Stimulated activated naive CD8-positive, alpha-beta T cell treated with anti-CD3 and anti-CD28 coated beads, Interleukin-15, Interleukin-2, amounts not matched to agents 100 U/mL and 50 U/mL, for 24 hours (primary cell): ENCODE results near the gene ERG28.
"Not testable (repeated sequence)": the region's sequence is repeated elsewhere in the genome, so short reads cannot be mapped to it uniquely, and the experiment has no call there.

Experiments
- ATAC-seq: fragments of 150-1000 bp; cut with Tn5 transposase; one replicate; pipeline ENCODE4 v1.10.0; 2021
- DNase-seq: peaks from one replicate; pipeline ENCODE4 v3.0.0; 2021

The ERG28 gene, protein sequence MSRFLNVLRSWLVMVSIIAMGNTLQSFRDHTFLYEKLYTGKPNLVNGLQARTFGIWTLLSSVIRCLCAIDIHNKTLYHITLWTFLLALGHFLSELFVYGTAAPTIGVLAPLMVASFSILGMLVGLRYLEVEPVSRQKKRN

DNA sequence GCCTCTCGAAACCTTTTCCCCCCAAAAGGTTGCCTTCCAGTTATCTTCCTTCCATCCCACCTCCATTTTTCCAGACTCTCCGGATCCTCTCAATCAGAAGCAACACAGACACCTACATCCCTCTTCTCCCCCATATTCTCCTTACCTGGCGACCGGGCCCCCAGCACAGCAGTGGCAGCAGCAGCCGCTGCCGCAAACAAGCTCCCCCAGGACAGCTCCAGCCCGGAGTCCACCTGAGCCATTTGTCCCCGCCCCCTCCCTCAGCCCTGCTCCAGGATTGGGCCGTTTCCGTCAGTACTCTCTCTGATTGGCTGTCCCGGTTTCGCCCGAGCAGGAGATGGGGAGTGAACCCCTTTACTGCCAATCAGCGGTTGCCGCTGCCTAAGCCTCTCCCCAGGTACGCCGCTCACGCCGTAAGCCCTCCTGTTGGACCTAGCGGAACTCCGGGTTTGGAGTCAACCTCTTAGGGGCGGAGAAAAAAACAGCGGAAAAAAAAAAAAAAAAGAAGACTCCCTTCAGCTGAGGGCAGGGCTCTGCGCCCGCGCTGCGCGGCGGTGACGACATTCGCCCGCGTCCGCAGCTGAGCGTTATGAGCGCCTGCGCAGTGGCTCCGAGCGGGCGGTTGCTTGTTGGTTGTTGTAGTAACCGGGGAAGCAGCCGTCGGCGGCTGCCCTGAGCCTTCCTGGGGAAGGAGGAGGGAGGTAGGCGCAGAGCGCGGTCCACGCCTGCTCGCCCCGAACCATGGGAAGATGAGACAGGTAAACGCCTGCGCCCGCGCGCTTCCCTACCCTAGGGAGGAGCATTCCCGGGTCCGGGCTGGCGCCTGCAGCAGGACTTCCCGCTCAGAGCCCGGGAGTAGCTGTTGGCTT is at the start of gene ERG28, which contains the start of gene TTLL5:
Gene ERG28, minus strand, starts transcription at position 247 of the 869 bp plus-strand sequence. CDS start 3,374 bp downstream, outside the sequence.
Gene TTLL5, plus strand, starts transcription at position 617 of the 869 bp plus-strand sequence. CDS start 1,904 bp downstream, outside the sequence.
- peak; percentile 99 for ATAC-seq

DNA sequence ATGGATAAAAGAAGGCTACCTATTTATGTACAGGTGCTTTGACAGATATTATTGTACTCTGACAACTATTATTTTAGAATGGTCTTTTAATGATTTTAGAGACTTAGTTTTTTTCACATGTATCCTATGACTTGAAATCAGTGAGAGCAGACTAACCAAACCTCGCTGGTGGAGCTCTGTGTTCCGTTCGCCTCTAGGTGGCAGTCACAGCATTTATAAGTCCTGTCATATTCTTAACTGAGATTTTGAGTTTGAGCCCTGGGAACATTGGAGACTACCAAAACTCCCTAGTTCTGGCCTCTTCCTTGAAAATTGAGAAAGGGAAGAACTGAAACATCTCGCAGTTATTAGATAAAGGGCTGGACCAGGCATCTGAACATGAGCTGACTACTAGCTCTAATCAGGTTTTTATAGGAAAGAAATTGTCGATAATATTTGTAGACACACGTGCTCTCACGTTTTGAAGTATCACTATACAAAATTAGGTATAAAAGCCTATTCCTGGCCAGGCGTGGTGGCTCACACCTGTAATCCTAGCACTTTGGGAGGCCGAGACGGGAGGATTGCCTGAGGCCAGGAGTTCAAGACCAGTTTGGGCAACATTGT is 48.6 kb upstream of the ERG28 start:
- peak; percentile 64 for DNase-seq
- ATAC-seq = peak; percentile 57

More for the DNA sequence above, at the start of gene ERG28, which contains the start of gene TTLL5:
- DNase-seq = peak; percentile 94

DNA sequence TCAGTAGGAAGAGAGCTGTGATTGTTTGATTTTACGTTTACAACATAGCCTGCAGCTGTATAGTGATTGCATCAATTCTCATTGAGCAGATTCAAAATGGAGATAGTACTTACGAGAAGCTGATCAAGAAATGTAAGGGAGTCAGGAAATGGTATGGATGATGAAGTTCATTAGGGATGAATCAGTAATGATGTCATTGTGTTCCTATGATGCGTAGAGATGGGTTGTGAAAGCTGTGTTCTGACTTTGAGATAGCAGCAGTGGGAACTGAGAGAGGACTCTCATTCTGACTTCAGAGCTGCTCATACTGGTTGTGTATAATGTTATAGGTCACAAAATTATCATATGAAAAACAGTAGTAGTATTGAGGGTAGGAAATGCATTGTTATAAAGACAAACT is 44.3 kb upstream of the ERG28 start:
- DNase-seq (no peak), ATAC-seq (no peak)

DNA sequence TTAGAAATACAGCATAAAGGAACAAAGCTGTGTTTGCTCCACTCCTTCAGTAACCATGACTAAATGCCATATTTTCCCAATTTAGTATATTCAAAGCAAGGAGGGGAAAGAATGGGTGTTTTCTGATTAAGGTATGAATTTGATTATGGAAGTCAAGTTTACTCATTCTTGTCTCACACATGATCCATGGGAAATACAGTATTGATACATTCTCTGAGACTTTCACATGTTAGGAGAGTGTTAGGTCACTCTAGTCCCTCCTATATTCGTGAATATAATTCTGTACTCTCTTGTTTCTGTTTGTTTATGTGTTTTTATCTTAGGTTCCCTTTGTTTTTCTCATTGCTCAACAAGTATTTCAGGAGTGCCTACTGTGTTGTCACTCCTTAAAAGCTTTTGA is 42.8 kb upstream of the ERG28 start:
- ATAC-seq = no peak
- DNase-seq = no peak

DNA sequence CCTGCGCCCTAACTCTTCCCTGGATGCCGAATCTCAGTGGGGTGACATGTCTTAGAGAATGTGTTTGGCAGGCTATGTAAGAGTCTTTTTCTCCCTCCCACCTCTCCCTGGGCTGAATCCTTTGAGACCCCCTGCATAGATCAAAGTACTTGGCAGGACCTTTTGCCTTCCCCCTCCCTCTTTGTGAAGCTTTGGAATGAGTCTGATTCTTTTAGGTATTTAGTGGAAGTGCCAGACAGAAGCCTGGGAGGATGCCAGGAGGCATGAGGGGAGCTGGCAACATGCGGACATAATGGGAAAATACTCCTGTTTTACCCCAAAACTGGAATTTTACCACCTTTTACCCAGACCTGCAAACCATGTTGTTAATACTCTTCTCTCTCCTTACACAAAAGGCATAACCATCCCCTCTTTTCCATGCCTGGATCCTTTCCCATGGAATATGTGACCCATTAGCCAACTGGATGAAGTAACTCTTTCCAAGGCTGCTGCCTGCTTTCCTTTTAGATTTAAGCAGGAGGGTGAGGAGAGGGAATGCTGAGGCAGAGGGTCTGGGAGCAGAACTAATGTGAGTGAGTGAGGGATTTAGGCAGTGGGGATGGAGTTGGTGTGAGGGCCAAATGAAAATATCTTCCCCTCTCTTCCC is 42.1 kb upstream of the ERG28 start:
- no peak for DNase-seq
- ATAC-seq = no peak

DNA sequence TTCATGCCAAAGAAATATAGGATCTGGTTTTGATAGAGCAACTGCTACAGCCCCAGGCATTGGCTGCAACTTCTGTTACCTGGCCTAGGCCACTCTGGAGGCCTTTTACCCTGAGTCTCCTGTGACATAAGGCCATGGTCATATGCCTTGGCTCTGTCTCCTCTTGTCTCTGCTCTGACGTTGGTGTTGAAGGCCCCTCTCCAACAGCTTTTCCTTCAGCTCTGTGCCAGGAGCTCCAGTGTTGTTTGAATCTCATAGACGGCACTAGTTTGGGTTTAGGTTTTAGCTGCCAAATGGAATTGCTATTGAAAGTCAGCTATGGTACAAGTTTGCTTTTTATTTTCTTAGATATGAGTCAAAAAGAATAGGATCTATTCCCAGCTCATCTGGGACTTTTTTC is 41.4 kb upstream of the ERG28 start:
- ATAC-seq (no peak), DNase-seq (no peak)

DNA sequence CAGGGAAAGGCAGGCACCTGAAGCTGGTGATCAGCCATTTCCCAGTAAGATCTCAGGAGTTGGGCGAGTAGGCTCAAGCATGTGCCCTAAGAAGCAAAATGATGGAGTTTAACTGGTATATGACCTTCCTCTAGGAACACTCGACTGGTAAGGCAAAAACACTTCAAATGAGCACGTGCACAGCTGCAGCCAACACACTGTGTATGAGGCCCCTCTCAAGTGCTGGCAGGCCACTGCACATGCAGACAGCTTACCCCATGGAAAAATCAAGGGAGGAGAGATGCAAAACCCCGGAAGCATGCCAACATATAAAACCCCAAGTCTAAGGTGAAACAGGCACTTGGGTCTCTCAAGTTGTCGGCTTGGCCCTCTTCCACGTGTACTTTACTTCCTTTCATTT is 39.6 kb upstream of the ERG28 start:
- ATAC-seq = no peak
- DNase-seq = no peak

DNA sequence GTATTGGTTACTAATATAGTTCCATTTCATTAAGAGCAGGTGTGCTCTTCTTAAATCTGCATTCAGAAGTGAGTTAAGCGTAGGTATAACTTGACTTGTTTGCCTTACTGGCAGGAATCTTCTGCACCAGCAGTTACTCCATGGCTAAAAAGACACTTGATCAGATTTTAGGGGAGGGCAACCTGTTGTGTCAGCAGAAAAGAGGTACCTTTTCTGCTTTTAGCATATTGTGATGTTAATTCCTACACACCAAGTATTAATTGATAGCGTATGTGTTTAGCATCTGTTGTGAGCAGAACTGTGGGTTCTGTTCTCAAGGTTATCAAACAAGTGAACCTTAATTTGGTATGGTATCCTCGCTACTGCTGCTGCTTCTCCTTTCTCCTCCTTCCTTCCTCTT is 38.7 kb upstream of the ERG28 start:
- no peak for ATAC-seq
- no peak for DNase-seq

DNA sequence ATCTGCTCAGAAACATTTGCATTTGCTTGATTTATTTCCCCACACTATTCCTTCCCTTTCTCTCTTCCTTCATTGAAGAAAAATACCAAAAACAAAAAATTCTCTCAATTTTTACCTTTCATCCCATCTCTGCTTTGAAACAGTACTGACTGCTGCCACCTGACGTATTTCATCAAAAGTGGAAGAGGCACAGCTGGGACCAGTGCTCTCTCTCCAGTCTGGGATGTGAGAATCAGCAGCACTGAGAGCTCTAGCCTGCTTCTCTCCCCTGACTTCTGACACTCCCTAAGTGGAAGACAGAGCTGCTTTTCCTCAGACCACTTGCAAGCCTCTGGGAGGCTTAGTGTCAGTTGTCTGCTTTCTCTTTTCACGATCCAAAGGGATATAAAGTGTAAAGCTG is 37.2 kb upstream of the ERG28 start:
- ATAC-seq = no peak

DNA sequence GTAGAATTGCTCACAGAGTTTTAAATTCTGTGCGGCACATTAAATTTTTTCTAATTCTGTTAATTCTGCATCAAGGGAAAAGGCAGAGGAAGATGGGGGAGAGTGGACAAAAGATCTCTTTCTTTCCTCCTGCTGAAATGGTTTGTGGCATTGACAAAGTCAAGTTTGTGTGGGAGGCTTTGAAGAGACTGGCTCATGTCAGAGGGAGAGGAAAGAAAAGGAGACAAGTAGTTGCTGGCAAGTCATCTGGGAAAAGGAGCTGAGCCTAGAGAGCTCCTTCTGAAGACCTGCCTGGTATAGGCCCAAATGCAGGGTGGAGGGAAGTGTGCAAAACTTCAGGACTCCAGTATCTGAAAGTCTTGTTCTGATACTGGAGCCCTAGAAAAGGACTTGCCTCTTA is 36.7 kb upstream of the ERG28 start:
- ATAC-seq (no peak), DNase-seq (no peak)

More for the DNA sequence above, 37.2 kb upstream of the ERG28 start:
- DNase-seq = no peak

DNA sequence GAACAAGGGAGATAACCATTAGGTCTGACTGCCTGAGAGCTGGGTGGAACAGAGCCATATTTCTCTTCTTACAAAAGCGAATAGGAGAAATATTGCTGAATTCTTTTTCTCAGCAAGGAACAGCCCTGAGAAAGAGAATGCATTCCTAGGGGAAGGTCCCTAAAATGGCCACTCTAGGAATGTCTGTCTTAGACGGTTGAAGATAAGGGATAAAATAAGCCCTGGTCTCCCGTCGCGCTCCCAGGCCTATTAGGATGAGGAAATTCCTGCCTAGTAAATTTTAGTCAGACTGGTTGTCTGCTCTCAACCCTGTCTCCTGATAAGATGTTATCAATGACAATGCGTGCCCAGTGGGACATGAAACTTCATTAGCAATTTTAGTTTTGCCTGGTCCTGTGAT is 34.3 kb upstream of the ERG28 start:
- not testable (repeated sequence) for DNase-seq, ATAC-seq

DNA sequence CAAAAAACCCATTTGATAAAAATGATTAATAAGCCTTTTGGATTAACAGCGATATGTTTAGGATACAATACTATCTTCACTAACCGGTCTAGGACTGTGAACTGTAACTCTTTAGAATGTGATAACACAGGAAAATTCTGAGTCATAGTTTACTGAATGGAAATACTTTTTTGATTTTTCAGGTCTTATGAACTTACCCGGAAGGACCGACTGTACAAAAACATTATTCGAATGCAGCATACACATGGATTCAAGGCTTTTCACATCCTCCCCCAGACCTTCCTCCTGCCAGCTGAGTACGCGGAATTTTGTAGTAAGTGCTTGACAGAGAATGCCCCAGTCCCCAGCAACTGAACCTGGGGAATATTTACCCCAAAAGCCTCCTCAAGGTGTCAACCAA is 29.3 kb upstream of the ERG28 start:
- DNase-seq = no peak
- ATAC-seq = peak; percentile 57

DNA sequence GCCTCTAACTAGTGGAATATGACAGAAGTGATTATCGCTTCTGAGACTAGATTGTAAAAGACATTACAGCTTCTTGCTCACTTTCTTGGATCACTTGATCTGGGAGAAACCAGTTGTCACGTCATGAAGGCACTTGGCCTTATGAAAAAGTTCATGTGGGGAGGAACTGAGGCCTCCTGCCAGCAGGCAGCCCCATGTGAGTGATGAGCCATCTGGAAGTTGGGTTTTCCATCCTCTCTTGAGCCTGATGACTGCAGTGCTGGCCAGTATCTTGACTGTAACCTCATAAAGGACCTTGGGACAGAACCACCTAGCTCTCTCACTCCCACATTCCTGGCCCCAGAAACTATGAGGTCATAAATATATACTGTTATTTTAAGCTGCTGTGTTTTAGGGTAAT is 28.3 kb upstream of the ERG28 start:
- no peak for DNase-seq

DNA sequence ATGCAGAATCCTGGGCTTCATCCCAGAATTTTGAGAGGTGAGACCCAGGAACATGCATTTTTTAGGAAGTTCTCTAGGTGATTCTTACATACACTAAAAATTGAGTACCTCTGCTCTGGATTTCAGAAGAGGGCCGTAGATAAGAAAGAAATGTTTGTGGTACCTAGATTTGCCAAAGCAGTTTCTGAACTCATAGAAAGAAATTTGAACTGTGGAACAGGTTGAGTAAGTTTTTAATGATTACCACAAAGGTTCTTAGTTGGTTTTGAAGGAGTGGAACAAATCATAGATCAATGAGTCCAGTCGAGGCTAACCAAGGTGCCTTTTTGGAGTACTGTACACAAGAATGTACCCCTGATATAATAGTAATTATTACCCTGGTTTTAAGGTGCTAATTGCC is 25.2 kb upstream of the ERG28 start:
- ATAC-seq = no peak
- DNase-seq = no peak

More for the DNA sequence above, 28.3 kb upstream of the ERG28 start:
- no peak for ATAC-seq

DNA sequence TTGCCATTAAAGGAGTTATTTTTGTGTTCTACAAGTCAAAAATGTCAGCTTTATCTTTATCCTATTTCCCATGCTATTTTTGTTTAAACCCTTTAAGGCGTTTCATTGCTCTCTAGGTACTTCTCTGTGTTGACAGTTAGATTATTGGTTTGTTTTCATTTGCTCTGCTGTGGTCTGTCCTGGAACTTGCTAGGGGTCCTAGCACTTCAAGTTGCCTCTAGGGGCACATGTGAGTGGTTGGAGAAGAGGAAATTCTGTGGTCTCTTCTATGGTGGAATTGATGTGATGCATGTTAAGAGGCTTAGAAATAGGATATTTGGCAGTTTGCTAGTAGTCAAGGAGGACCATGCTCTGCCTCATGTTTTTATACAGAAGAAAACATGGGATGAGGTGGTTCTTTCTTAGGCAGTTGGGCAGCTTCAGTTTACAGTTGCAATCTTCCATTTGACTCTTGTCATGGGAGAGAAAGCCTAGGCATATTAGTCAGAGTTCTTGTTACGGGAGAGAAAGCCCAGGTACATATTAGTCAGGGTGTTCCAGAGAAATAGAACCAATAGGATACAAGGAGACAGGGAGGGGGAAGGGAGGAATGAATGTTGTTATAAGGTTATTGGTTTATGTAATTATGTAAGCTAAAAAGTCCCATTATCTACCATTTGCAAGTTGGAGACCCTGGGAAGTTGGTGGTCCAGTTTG is 14.7 kb upstream of the ERG28 start:
- DNase-seq = no peak
- no peak for ATAC-seq

DNA sequence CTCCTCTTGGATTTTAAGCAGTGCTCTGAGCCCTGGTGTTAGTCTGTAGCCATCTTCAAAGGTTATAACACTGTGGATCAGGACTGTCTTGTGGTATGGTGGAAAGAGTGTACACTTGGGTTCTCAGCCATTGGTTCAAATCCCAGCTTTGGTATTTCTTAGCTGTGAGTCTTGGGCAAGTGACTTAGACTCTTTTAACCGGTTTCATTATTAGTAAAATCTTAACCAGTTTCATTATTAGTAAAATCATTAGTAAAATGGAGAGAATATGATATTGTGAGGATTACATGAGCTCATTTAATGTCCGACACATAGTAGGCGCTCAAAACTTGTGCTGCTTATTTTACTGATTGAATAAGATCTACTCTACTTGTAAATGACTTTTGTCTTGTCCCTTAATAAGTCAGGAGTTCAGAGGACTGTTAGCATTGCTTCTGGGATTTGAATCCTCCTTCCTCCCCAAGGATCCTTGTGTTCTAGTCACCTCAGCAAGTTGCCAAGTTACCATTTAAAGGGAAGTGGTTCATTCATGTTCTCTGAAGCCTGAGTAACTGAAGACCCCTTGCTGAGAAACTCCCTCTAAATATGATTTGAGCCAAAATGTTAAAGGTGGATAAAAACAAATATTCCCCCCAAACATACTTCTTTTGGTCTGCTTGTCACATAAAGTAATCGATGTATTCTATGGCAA is 12.8 kb upstream of the ERG28 start:
- DNase-seq = no peak
- peak; percentile 83 for ATAC-seq

DNA sequence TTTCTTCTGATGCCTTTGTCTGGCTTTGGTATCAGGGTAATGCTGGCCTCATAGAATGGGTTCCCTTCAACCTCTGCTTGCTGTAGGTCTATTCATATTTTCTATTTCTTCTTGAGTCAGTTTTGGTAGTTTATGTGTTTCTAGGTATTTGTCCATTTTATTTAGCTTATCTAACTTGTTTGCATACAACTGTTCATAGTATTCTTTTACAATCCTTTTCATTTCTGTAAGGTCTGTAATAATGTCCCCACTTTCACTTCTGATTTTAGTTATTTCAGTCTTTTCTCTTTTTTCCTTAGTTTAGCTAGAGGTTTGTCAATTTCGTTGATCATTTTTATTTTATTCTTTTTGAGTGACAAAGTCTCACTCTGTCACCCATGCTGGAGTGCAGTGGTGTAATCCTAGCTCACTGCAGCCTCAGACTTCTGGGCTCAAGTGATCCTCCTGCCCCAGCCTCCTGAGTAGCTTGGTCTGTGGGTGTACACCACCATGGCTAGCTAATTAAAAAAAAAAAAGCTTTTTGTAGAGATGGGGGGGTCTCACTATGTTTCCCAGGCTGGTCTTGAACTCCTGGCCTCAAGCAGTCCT is 12.0 kb upstream of the ERG28 start:
- DNase-seq (no peak), ATAC-seq (no peak)

DNA sequence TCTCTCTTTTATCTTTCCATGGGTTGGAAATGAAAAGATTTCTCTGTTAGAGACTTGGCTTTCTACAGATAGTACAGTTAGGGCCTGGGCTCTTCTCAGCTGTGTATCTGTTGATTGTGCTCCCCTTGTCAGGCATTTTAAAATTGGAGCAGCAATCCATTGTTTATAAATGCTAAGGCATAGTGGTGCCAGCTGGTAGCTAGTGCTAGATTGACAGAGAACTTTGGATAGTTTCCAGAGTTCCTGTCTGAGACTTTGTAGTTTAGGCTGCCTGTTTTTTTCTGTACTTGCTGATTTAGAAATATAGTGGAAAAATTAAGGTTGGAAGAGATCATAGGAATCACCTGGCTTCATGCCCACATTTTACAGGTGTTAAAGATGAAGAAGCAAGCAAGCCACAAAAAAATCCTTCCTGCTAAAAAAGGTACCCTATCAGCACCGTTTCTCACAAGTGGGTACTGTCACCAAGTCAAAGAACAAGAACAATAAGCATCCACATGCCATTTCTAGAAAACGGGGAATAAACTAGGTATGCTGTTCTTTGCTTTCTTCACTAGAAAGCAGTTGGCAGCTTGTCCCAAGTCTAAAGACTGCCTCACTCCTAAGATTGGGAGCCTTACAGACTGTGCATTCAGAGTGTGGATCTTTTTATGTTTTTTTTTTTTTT is 6.6 kb upstream of the ERG28 start:
- ATAC-seq (no peak), DNase-seq (no peak)

DNA sequence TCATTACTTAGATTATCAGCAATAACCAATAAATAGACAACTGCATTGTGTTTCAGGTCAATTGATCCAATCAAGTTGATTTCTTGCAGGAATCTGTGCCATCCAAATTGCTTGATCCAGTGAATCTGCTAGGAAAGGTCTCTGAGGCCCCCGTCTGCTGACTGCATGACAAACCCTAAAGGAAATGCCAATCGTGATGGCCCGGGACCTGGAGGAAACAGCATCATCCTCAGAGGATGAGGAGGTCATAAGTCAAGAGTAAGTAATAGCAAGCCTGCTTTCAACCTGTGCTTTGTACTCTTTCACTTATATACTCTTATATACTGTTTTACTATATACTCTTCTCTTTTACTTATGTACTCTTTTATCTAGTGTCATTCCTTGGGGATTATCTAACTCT is 2.3 kb upstream of the ERG28 start:
- DNase-seq (no peak), ATAC-seq (no peak)

DNA sequence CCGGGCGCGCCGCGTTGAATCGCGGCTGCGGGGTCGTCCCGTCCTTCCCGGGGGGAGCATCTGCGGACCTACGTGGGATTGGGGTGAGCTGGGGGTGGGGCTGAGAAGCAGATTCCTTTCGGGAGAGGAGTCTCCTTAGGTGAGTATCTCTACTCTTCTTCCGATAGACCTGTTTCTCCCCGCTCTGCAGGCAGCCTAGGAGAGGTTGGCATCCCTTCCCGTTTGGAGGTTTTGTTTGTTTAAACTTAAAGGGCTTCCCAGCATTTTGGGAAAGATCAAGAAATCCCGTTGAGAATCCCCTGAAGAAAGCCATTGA is 781 bp upstream of the ERG28 start:
- no peak for ATAC-seq
- DNase-seq = no peak

DNA sequence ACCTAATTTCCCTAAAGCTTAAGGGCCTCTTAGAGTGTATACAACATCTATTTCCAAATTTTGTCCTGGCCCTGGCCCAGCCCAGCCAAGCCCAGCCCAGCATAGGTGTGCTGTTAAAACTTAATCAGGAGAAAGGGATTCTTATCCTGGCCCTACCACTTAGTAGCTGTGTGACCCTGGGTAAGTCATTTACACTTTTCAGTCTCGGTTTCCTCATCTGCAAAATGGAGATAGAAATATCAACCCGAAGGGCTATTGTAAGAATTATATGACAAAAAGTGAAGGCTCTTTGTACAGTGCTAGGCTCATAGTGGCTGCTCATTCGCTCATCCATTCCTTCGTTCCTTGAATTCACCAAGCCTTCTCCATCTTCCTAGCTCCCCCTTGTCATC is 442 bp downstream of the ERG28 start:
- DNase-seq (no peak), ATAC-seq (no peak)
